Adrenal gland (tissue), 12 donors: ENCODE results near the gene GHR. TPM values are rescaled to one million over a fixed set of nuclear protein-coding genes. Genes with fewer than 3 reads are reported as not detected.

Source experiments
- DNase-seq, 7 donors: peaks; one replicate each; pipeline ENCODE4 v3.0.0-alpha.2; 2019 to 2020
- H3K27ac ChIP-seq, 5 donors: fragments of 200-600 bp; sonication (generic) in 4 of 5; 1 replicate in 3 of 5; 2 replicates in 2 of 5; pipeline versions ENCODE4 v1.5.1 to v1.8.0; 2016 to 2020; ENCODE audit warnings: mild to moderate bottlenecking in 1 of 5
- H3K27me3 ChIP-seq: fragments of 200-600 bp; 2 replicates; pipeline ENCODE4 v1.8.0; 2021
- H3K36me3 ChIP-seq, 2 donors: fragments of 200-600 bp; replicated peaks in 1 of 2; 1 replicate in 1 of 2; 2 replicates in 1 of 2; pipeline versions ENCODE4 v1.5.1 to v1.8.0; 2018 to 2022
- H3K4me1 ChIP-seq, 2 donors: fragments of 200-600 bp; replicated peaks in 1 of 2; 1 replicate in 1 of 2; 2 replicates in 1 of 2; pipeline versions ENCODE4 v1.5.1 to v1.8.0; 2018 to 2021
- H3K4me3 ChIP-seq, 4 donors: fragments of 200-600 bp; sonication (generic) in 3 of 4; one replicate each; pipeline ENCODE4 v1.5.1; 2016 to 2018
- H3K9me3 ChIP-seq, 3 donors: fragments of 200-600 bp; sonication (generic) in 1 of 3; replicated peaks in 1 of 3; 1 replicate in 2 of 3; 2 replicates in 1 of 3; pipeline versions ENCODE4 v1.5.1 to v1.8.0; 2016 to 2021
- CTCF ChIP-seq, 6 experiments: fragments of 450-650 bp in 4 of 6; fragments of 200-600 bp in 2 of 6; sonication (generic) in 1 of 6; IDR thresholded peaks; 1 replicate in 5 of 6; 2 replicates in 1 of 6; pipeline versions ENCODE4 v1.5.1 to v1.8.0; 2016 to 2021; ENCODE audit warnings: antibody characterized with exemption in 6 of 6, mild to moderate bottlenecking in 2 of 6, moderate library complexity in 1 of 6
- POLR2A ChIP-seq, 2 donors: fragments of 450-650 bp; IDR thresholded peaks; one replicate each; pipeline ENCODE4 v1.6.1; 2017; ENCODE audit warnings: antibody characterized with exemption in 2 of 2, mild to moderate bottlenecking in 2 of 2, moderate library complexity in 1 of 2
- WGBS, 4 donors: extraction: QIAGEN DNeasy Blood & Tissue Kit in 2 of 4; methylation state at CpG; one replicate each; pipeline versions ENCODE4 v1.1.5 to v1.1.7; 2013 to 2017; 5-methylcytosine and 5-hydroxymethylcytosine counted together
- intact Hi-C, 2 donors: fragments of 100-400 bp; cut with DNase I; formaldehyde crosslinking; loops; one replicate each; pipeline versions ENCODE4 v1.14.1 to v1.15.0; 2022 to 2023
- polyA plus RNA-seq, 3 donors: library from polyadenylated mRNA; stranded (reverse); fragments of 200-250 nt in 2 of 3; fragments of 350-450 nt in 1 of 3; fragmentation: Illumina TruSeq in 1 of 3; extraction: RNeasy Lipid Tissue Mini Kit (QIAGEN cat#74804) in 1 of 3; gene quantifications; one replicate each; pipeline ENCODE4 v1.2.3, GENCODE V29; 2013 to 2014
- total RNA-seq, 9 donors: library from RNA; depleted of rRNA in 4 of 9; stranded (reverse); fragments of >200 nt in 4 of 9; fragments of 120-200 nt in 1 of 9; fragmentation: NEBNext Ultra II Directional in 1 of 9; extraction: Animal tissue kit (Norgen Biotek cat#: 25700) in 1 of 9; gene quantifications; one replicate each; pipeline versions ENCODE4 v1.1.0 to v1.2.4, GENCODE V29; 2013 to 2023
- donor health status: healthy with polysubstance abuse.
- donor health status: Bipolar disorder and iron deficiency.
- donor health status: DM: yes; HTN: yes; CAD: no.
- donor health status: DM: no; HTN: no; CAD: no.
- donor health status: DM: no; HTN: no; CAD: no.
- donor health status: DM: yes; HTN: yes; CAD: no.

GHR gene
- total and polyA plus RNA-seq, 12 donors: 2.9 to 17.1 (median 10.5) TPM

GRCh38 chr5:42629284-42629683 lies 206.0 kb downstream of the GHR start:
- no peaks in the 10 kb centered on the region for H3K36me3 ChIP-seq
- WGBS, 4 donors: 89 to 97% (median 94%) methylated on average over 2 of the region's 2 CpGs; no CpG with 5 or more reads in 1 of the 4 donors
- DNase-seq: no peak
- no peak overlapping the region for H3K27ac ChIP-seq
- H3K4me3 ChIP-seq: no peak overlapping the region
- intact Hi-C loops: no loop called here
- peaks cover 5 to 10% of the 10 kb centered on the region in 2 donors for H3K4me1 ChIP-seq
- no peaks in the 10 kb centered on the region for H3K27me3 ChIP-seq
- no peaks in the 10 kb centered on the region for H3K9me3 ChIP-seq
- TF ChIP-seq POLR2A (IDR thresholded peaks at IDR 0.05) (no peak), CTCF (IDR thresholded peaks at IDR 0.05) (no peak)

GRCh38 chr5:42631241-42631640 lies 208.0 kb downstream of the GHR start:
- no peak for TF ChIP-seq CTCF (IDR thresholded peaks at IDR 0.05)
- Histone ChIP-seq H3K27ac (no peak overlapping the region), H3K27me3 (no peaks in the 10 kb centered on the region), H3K36me3 (no peaks in the 10 kb centered on the region), H3K9me3 (no peaks in the 10 kb centered on the region), H3K4me1 (peaks cover 5 to 10% of the 10 kb centered on the region in 2 donors), H3K4me3 (no peak overlapping the region)
- intact Hi-C loops: no loop called here
- DNase-seq: no peak
- 79 to 86% (median 85%) methylated on average over 5 of the region's 5 CpGs for WGBS, 4 donors

- Histone ChIP-seq H3K4me3 (no peak overlapping the region), H3K27ac (no peak overlapping the region), H3K4me1 (peaks cover 0 to 5% of the 10 kb centered on the region in 2 donors), H3K9me3 (no peaks in the 10 kb centered on the region), H3K36me3 (no peaks in the 10 kb centered on the region), H3K27me3 (no peaks in the 10 kb centered on the region)
- intact Hi-C loops: no loop called here
- whole genome bisulfite sequencing, 4 donors: 54 to 89% (median 66%) methylated on average over 1 of the region's 1 CpG
- TF ChIP-seq CTCF (IDR thresholded peaks at IDR 0.05): no peak
- no peak for TF ChIP-seq POLR2A (IDR thresholded peaks at IDR 0.05)
- DNase-seq: no peak
These were observed 209.2 kb downstream of the GHR start for GRCh38 chr5:42632354-42632900.

GRCh38 chr5:42634575-42634974 lies 211.3 kb downstream of the GHR start:
- no peaks in the 10 kb centered on the region for H3K36me3 ChIP-seq
- TF ChIP-seq POLR2A (IDR thresholded peaks at IDR 0.05): no peak
- no peak for TF ChIP-seq CTCF (IDR thresholded peaks at IDR 0.05)
- no peak overlapping the region for H3K4me3 ChIP-seq
- intact Hi-C loops: no loop called here
- DNase-seq: no peak
- H3K4me1 ChIP-seq: no peaks in the 10 kb centered on the region
- no peaks in the 10 kb centered on the region for H3K27me3 ChIP-seq
- H3K9me3 ChIP-seq: no peaks in the 10 kb centered on the region
- H3K27ac ChIP-seq: no peak overlapping the region
- 73 to 86% (median 83%) methylated on average over 4 of the region's 4 CpGs for WGBS, 4 donors
